OCI-LY7 (cell line): ENCODE measurements around the gene TEPSIN.

Experiments used
- CTCF ChIP-seq: fragments of 200-600 bp; sonication (generic); conservative IDR thresholded peaks from 2 replicates; pipeline ENCODE4 v1.5.1; 2014; ENCODE audit warnings: mild to moderate bottlenecking, antibody characterized with exemption, low read length, moderate library complexity, mixed read lengths
- EZH2phosphoT487 ChIP-seq: fragments of 200-600 bp; sonication (generic); IDR thresholded peaks from 2 replicates; pipeline ENCODE4 v1.6.1; 2018; ENCODE audit warnings: low read depth, borderline replicate concordance, mild to moderate bottlenecking, mixed run types, antibody characterized with exemption, low read length, moderate library complexity, mixed read lengths

GRCh38 chr17:81277946-81278693 lies 39.3 kb upstream of the TEPSIN start:
- TF ChIP-seq CTCF (no peak), EZH2phosphoT487 (no peak)
